Putamen (tissue), 1 donor: Measurements from ENCODE around the gene TAF3.

ENCODE experiments used
- DNase-seq: peaks from one replicate; pipeline ENCODE4 v3.0.0-alpha.2; 2016; ENCODE audit warnings: low spot score

The TAF3 gene

DNA sequence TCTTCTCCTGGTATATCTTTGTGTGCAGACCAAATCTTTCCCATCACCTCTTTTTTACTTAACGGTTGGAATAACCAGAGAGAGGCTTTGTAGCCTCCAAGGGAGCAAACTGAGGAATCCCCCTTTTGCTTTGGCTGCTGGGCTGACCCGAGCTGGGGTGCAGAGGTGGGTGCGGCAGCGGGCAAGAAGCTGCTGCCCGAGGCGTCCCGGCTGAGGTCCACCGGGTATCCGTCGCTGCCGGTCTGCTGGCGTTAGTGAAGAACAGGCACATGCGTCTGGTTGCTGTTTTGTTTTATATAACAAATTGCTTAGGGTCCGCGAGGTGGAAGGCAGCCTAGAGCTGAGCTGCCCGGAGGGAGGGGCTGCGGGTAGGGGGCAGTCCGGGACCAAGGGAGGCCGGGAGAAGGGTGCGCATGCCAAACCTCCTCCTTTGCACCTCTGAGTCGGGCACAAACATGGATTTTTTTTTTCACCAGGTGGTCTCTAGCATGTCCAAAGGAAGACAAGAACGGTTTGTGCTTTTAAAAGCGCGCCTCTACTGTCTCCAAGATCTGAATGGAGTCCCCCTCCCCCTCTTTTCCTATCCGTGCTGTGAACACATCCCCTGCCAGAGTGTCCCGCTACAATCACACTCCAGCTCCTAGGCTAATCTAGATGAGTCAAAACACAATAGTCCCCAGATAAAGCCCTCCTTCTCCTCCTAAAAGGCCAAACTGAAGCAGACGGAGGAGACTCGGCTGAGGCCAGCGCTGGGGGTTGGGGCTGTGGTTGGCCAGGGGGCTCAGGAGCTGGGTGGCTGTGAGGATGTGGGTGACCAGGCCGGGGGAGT lies 229.4 kb downstream of the TAF3 start:
- no peak for DNase-seq

DNA sequence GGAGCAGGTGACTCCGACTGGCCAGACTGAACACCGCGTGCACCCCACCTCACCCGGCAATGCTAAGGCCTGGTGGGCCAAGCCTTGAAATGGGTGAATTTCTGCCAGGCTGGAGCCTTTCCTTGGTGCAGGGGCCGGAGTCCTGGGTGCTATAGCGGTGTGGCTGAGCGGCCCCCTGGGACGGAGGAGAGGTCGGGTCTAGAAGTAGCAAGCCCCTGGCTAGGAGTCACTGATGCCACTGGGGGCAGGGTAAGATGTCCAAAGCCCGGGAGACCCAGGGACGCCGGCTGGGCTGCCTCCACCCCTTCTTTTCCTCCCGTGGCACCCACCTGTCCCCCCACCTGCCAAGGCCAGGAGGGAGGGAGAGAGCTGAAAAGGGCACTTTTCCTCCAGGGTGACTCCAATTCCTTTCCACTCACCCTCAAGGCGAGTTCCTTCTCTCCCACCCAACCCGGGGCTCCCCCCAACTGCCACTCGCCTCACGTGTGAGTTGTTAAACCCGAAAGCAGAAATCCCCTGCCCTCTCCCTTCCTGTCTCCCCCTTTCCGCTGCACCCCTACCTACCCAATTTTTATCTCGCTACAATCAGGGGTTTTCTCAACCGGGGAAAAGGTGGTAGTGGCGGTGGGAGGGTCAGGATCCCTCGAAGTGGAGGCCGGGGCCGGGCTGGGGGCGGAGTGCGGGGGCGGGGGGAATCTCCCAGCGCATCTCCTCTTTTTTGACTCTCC lies 230.1 kb downstream of the TAF3 start:
- no peak for DNase-seq

DNA sequence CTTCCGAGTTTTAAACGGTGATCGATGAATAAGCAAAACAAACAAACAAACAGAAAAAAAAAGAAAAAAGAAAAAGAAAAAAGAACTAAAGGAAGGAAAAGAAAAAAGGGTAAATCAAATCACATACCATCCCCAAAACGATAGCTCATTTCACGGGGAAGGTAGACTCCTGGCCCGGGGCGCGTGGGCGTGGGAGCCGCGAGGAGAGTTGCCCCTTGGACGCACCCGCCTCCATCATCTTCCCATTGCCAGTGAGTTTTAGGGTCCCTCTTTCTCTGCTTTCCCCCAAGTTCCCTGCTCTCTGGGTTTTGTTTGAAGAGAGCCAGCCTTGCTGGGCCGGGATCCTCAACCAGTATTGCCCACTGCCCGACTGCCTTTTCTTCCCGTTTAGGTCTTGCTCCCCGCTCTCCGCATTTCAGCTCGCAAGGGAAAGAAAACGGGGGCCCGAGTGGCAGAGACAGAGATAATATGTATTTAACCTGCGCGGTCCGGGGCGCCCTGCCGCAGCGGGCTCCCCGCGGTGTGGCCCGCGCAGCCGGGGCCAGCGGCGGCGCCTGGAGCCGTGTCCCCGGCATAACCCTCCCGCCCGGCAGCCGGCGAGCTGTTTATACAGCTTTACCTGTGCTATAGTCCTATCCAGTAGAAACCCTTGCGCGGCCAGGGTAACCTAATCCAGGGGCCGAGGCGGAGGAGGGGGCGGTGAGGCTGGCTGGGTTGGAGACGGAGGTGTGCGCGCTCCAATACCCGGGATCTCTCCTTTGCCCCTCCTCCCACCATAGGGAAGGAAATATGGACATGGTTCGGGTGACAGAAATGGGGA lies 230.9 kb downstream of the TAF3 start:
- DNase-seq = no peak

GRCh38 chr10:8049865-8050555 lies 231.7 kb downstream of the TAF3 start:
- DNase-seq = no peak

DNA sequence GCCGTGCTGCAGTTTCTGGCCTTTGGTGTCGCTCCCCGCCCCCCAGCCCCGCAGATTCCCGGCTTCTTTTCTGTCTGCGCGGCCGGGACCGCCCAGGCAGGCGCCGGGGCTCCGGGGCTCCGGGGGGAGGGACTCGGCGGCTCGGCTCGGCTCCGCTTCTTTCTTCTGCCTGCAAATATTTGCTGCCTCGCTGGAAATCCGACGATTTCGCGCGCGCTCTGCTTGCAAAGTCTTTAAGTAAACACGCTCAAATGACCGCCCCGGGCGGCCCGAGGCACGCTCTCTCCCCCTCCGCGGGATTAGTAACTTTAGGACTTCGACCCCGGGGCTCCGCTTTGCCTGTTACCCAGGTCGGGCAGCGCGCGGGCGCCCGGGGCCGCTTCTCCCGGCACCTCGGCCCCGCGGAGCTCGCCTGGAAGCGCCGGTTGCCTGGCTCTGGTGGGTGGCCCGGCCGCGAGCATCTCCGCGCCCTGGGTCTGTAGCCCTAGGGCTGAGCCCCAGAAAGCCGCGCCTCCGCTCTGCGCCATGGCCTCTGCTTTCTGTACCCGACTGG lies 232.3 kb downstream of the TAF3 start:
- no peak for DNase-seq

- DNase-seq = no peak
Observed at GRCh38 chr10:8051109-8051821, 233.0 kb downstream of the TAF3 start.

GRCh38 chr10:8051851-8052257 lies 233.5 kb downstream of the TAF3 start:
- DNase-seq = no peak

DNA sequence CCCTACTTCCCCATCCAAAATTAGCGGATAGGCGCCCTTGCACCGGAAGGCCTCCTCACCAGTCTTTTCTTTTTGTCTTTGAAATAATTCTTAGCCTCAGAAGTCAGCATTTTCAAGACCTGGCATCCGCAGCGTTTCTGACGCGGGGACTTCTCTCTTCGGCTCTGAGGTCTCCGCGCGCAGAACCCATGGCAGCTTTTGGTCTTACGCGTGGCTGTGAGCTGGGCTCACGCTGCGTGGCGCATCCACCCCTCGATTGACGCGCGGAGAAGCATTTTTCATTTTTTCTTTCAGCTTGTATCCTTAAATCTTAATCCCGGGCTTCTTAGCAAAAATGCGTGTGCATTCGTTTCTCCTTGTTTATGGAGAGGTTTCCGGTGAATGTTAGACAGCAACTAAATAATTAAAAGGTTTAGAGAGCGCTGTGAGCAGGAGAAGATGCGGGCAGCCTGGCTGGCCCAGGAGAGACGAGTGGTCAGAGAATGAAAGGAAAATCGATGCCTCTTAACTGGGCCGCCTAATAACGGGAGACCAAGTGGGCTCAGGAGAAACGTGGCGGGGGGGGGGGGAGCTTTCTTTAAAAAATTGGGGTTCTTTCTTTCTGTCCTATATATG lies 234.1 kb downstream of the TAF3 start:
- no peak for DNase-seq

- no peak for DNase-seq
Observed at GRCh38 chr10:8052956-8053445, 234.7 kb downstream of the TAF3 start.

DNA sequence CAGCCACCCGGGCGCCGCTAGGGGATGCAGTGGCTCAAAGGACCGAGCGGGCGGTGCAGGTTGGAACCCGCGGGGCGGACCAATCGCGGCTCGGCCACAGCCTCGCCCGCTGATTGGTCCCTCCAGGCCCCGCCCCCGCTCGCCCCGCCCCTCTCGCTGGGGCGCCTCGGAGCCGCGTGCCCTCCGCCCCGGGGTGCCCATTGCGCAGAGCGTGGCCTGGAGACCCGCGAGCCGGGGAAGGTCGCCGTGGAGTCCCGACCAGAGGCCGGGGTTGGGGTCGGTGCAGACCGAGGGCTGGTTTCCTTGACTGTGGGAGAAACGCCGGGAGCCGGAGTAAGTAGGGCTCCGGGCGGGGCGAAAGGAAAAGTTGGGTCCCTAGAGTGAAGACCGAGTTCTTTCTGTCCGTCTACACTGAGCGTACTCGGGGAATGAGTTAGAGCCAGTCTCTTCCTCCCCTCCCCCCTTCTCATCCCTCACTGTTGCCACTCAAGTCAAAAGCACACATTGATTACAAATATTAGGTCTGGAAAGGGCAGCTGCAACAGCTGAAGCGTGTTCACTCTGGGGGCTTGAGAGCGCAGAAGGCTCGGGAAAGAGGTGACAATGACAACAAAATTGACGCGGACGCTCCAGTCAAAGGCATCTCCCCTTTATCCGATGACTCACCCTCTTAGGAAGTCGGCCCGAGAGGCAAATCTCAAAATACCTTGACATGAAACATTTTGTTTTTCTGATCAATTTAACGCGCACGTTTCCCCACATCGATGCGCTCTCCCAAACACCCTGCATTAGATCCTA lies 235.3 kb downstream of the TAF3 start:
- DNase-seq = peak; percentile 14

DNA sequence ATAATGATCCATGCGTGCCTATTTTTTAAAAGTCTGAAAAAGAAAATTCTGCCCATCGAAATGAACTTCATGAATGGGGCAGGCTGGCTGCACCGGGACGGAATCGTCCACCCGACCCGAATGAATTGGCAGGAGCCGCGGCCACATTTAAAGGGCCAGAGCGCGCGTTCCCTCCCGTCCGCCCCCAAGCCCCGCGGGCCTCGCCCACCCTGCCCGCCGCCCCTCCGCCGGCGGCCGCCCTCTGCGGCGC lies 235.9 kb downstream of the TAF3 start:
- DNase-seq = no peak

- DNase-seq = no peak
Observed at GRCh38 chr10:8054494-8055407, 236.4 kb downstream of the TAF3 start, which contains the start of gene GATA3. Gene GATA3, plus strand, starts transcription at chr10:8054688. Its CDS starts 968 bp downstream, at chr10:8055656.

DNA sequence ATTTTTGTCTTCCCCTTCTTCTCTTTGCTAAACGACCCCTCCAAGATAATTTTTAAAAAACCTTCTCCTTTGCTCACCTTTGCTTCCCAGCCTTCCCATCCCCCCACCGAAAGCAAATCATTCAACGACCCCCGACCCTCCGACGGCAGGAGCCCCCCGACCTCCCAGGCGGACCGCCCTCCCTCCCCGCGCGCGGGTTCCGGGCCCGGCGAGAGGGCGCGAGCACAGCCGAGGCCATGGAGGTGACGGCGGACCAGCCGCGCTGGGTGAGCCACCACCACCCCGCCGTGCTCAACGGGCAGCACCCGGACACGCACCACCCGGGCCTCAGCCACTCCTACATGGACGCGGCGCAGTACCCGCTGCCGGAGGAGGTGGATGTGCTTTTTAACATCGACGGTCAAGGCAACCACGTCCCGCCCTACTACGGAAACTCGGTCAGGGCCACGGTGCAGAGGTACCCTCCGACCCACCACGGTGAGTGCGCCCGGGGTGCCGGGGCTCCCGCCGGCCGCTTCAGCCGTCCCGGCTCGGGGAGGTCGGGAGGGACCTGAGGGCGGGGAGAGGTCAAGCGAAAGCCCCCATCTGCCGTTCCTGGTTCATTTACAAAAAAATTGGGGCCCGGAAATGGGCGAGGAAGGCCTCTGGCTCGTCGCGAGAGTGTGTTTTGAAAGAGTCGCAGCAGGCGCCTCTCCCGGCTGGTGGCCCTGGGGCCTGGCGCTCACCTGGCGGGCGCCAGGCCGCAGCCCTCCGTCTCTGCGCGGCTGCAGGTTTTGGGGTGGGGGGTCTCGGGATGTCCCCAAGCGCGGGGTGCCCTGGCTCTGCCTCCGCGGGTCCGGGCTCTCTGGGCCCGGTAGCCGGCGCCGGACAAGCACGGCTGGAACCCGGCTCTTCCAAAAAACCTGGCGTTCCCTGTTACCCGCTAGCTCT lies 237.4 kb downstream of the TAF3 start:
- no peak for DNase-seq

DNA sequence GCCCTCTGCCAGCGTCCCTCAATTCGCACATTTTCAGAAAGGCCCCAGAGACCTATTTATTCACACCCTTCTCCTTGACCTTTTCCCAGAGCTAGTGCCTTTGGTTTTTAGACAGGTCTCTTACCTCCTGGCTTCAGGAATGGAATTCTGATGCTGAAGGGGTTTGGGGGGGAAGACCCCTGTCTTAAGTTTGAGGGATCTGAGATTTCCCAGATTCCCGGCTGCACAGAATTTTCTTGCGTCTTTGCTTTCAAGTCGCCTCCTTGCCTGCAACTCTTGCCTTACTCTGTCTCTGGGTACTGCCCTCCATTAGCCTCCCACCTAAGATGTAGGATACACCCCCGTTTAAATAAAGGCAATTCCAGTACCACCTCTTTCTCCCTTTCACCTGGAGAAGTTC lies 238.1 kb downstream of the TAF3 start:
- DNase-seq = no peak

- no peak for DNase-seq
Observed at GRCh38 chr10:8056871-8057331, 238.6 kb downstream of the TAF3 start.

DNA sequence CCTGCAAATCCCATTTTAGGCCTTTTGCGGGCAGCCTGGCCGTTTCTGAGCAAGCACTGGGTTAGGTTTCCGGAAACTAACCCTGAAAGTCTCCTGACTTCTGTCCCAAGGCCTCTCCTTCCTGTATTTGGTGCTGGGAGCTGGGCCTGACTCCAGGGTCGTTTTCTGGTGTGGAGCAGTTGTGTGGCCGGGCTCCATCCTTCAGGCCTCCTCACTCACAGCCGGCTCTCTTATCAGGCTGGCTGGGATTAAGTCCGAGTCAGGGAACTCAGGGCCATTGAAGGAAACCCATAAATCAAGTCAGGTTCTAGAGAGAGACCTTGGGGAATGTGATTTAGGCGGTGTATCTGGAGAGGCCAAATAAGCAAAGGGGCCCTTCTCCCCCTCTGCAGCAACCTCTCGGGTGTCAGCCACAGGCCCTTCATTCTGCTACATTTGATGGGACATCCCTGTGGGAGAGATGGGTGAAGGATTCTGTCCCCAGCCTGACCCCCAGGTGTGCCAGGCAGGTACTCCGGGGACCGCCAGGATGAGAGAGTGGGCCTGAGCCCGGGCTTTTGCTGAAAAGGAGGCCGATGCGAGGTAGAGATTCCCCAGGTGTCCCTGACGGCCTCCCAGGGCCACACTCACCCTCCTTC lies 239.4 kb downstream of the TAF3 start:
- no peak for DNase-seq
